Tibial artery (tissue), 4 donors: ENCODE data around the gene ODC1.

Source experiments
- DNase-seq, 2 donors: peaks; one replicate each; pipeline ENCODE4 v3.0.0-alpha.2; 2019
- H3K27ac ChIP-seq, 2 donors: fragments of 200-600 bp; sonication (generic) in 1 of 2; 1 replicate in 1 of 2; 2 replicates in 1 of 2; pipeline ENCODE4 v1.5.1; 2018 to 2019; ENCODE audit warnings: mild to moderate bottlenecking in 1 of 2
- H3K27me3 ChIP-seq, 2 donors: fragments of 200-600 bp; sonication (generic) in 1 of 2; one replicate each; pipeline versions ENCODE4 v1.5.1 to v1.6.0; 2016 to 2019
- H3K36me3 ChIP-seq, 3 donors: fragments of 200-600 bp; sonication (generic) in 2 of 3; one replicate each; pipeline ENCODE4 v1.5.1; 2016 to 2019; ENCODE audit warnings: mild to moderate bottlenecking in 2 of 3
- H3K4me1 ChIP-seq, 4 donors: fragments of 200-600 bp; sonication (generic) in 2 of 4; 1 replicate in 3 of 4; 2 replicates in 1 of 4; pipeline ENCODE4 v1.5.1; 2016 to 2019
- H3K4me3 ChIP-seq, 2 donors: fragments of 200-600 bp; sonication (generic) in 1 of 2; 1 replicate in 1 of 2; 2 replicates in 1 of 2; pipeline ENCODE4 v1.5.1; 2018 to 2019; ENCODE audit warnings: mild to moderate bottlenecking in 2 of 2
- H3K9me3 ChIP-seq, 3 donors: fragments of 200-600 bp; sonication (generic) in 1 of 3; one replicate each; pipeline ENCODE4 v1.5.1; 2016 to 2019
- intact Hi-C: fragments of 100-400 bp; cut with DNase I; formaldehyde crosslinking; loops from one replicate; pipeline ENCODE4 v1.15.0; 2023; ENCODE audit warnings: low total_unique reads
- TF ChIP-seq, protein P1 (sequence below), 2 experiments: fragments of 200-600 bp in 1 of 2; fragments of 450-650 bp in 1 of 2; IDR thresholded peaks; one replicate each; pipeline ENCODE4 v1.5.1; 2017 to 2019; ENCODE audit warnings: antibody characterized with exemption in 2 of 2, mild to moderate bottlenecking in 1 of 2, moderate library complexity in 1 of 2

ODC1 gene

DNA sequence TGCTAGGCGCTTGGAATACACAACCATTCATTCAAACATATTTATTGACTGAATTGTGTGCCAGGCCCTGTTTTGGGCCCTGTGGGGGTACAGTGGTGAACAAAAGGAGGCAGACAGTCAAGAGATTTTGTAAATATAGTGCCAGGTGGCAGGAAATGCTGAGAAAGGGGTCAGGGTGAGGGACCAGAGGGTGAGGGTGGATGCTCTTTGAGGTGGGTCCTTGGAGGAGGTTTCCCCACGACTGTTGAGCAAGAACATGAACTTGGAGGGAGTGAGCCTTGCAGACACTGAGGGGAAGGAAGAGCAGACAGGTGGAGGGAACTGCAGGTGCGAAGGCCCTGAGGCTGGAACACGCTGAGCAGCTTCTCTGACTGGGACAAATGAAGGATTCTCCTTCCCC, 40.7 kb downstream of the ODC1 start:
- Histone ChIP-seq H3K27me3 (no peaks in the 10 kb centered on the region), H3K9me3 (no peaks in the 10 kb centered on the region), H3K36me3 (no peaks in the 10 kb centered on the region), H3K4me3 (no peak overlapping the region), H3K4me1 (peaks cover 12 to 58% (median 51%) of the 10 kb centered on the region in 4 donors), H3K27ac (peak overlapping the region in 1 of 2 donors; percentile 3)
- intact Hi-C loops, result loop anchor here (5.0 kb wide), 2 partner anchors 120 to 285 kb away; partner anchors contain the start of gene RRM2
- TF ChIP-seq, protein P1, sequence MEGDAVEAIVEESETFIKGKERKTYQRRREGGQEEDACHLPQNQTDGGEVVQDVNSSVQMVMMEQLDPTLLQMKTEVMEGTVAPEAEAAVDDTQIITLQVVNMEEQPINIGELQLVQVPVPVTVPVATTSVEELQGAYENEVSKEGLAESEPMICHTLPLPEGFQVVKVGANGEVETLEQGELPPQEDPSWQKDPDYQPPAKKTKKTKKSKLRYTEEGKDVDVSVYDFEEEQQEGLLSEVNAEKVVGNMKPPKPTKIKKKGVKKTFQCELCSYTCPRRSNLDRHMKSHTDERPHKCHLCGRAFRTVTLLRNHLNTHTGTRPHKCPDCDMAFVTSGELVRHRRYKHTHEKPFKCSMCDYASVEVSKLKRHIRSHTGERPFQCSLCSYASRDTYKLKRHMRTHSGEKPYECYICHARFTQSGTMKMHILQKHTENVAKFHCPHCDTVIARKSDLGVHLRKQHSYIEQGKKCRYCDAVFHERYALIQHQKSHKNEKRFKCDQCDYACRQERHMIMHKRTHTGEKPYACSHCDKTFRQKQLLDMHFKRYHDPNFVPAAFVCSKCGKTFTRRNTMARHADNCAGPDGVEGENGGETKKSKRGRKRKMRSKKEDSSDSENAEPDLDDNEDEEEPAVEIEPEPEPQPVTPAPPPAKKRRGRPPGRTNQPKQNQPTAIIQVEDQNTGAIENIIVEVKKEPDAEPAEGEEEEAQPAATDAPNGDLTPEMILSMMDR (IDR thresholded peaks at IDR 0.05), result no peak
- DNase-seq, result no peak

DNA sequence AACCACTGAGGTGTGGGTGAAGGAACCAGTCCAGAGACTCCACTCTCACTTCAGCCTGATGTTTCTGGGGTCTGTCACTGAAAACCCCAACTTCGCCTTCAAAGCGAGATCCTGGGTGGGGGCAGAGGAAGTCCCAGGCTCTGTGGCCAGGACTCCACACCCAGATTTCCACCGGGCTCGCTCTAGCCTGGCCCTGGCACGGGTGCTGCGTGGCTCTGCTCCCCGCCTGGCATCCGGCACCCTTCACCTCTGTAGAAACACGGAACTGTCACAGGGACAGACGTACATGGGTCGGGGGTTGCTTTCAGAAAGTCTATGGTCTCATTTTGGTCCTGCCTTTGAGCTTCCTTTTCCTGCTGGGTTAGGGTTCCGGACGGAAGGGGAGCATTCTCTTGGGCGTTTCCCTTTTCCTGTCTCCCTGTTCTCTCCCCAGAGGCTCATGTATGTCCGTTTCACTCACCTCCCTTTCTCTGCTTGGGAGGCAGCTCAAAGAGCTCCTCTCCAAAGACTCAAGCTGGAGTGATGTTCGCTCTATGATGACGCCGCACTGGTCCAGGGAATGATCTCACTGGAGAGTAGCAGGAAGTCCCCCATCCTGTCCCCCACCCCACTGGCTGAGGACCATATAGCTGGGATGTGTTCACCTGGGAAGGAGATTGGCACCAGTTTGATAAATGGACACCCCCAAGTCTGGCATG, 41.5 kb downstream of the ODC1 start:
- H3K4me3 ChIP-seq, result no peak overlapping the region
- no peaks in the 10 kb centered on the region for H3K36me3 ChIP-seq
- H3K27ac ChIP-seq, result peak overlapping the region; percentile 74 to 81
- TF ChIP-seq, protein P1 (IDR thresholded peaks at IDR 0.05), result no peak
- no peaks in the 10 kb centered on the region for H3K9me3 ChIP-seq
- H3K27me3 ChIP-seq, result no peaks in the 10 kb centered on the region
- no peak for DNase-seq
- peaks cover 12 to 58% (median 51%) of the 10 kb centered on the region in 4 donors for H3K4me1 ChIP-seq
- intact Hi-C loops, result loop anchor here (5.0 kb wide), 2 partner anchors 119 to 284 kb away; partner anchors contain the start of gene RRM2

DNA sequence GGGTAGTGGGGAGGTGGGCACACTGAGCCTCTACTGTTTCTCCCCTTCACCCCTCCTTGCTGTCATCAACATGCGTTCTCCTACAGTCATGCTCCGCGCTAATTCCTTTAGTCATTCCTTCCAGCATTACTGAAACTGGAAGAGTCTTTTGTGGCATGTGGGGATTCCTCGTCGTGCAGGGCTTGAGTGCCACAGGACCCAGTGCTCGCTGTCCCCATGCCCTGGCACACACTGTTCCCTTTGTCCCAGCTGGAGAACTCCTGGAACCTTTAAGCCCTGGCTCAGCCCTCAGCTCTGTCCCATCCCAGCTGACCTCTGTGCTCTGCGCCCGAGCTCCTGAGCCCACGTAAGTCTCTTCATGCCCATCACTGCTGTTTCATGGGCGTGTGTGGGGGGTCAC, 42.1 kb downstream of the ODC1 start:
- DNase-seq, result peak in 1 of 2 donors; percentile 83
- Histone ChIP-seq H3K4me1 (peaks cover 12 to 58% (median 51%) of the 10 kb centered on the region in 4 donors), H3K27me3 (no peaks in the 10 kb centered on the region), H3K36me3 (no peaks in the 10 kb centered on the region), H3K27ac (peak overlapping the region; percentile 74 to 81), H3K4me3 (peak overlapping the region in 1 of 2 donors; percentile 31), H3K9me3 (no peaks in the 10 kb centered on the region)
- TF ChIP-seq, protein P1 (IDR thresholded peaks at IDR 0.05), result no peak
- intact Hi-C loops, result loop anchor here (5.0 kb wide), 2 partner anchors 119 to 284 kb away; partner anchors contain the start of gene RRM2

DNA sequence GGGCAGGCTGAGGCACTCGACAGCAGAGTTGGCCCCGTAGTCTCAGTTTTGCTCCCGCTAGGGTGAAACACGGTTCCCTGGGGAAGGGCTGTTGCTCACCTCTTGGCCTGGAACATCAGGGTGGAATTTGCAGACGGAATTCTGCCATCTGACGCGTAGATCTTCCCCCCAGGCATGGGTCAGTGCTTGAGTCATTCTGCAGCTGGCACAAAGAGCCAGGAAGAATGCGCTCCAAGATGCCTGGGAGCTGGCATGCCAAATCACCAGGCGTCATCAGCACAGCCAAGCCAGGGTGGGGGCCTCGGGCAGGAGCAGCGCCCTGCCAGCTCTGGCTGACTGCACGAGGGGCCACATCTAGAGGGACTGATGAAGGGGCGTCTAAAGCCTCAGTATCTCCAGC, 42.7 kb downstream of the ODC1 start:
- H3K27me3 ChIP-seq, result no peaks in the 10 kb centered on the region
- TF ChIP-seq, protein P1 (IDR thresholded peaks at IDR 0.05), result no peak
- peaks cover 12 to 58% (median 51%) of the 10 kb centered on the region in 4 donors for H3K4me1 ChIP-seq
- H3K27ac ChIP-seq, result peak overlapping the region; percentile 74 to 81
- no peaks in the 10 kb centered on the region for H3K36me3 ChIP-seq
- H3K9me3 ChIP-seq, result no peaks in the 10 kb centered on the region
- peak; percentile 79 to 97 for DNase-seq
- intact Hi-C loops, result loop anchor here (5.0 kb wide), 2 partner anchors 118 to 283 kb away; partner anchors contain the start of gene RRM2
- peak overlapping the region; percentile 20 to 31 for H3K4me3 ChIP-seq

DNA sequence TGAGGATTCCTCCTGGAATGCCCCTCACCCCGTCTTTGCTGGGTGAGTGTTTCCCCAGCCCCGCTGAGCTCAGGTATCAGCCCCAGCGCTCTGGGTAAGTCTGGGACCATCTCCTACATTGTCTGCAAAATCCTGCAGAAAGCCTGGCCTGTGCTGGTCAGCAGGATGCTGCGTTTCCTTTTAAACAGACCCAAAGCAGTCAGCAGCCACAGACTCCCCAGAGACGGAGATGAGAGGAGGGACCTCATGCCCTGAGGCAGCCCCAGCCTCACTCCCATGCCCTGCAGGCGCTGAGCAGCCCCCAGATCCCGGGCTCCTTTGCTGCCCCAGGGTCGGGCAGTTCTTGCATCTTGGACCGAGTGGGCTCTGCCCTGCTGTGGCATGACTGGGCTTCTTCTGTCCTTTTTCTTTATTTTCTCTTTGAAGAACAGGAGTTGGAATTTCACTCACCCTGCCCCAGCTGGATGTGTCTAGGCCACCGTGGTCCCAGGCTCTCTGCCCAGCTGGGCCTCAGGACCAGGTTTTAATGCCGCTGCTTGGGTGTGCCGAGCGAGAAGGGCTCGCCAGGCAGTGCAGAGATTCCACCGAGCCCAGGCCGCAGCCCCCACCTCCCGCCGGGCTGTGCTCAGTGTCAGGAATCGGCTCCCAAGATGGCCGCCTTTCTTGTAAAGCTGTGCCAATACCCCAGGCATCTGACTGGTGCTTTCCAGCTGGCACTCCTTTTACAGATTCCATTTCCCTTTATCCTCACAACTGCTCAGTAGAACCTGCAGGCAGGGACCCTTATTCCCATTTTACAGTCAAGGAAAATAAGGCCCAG, 43.6 kb downstream of the ODC1 start:
- TF ChIP-seq, protein P1 (IDR thresholded peaks at IDR 0.05), result no peak
- Histone ChIP-seq H3K4me3 (peak overlapping the region; percentile 17 to 20), H3K36me3 (no peaks in the 10 kb centered on the region), H3K27ac (peak overlapping the region; percentile 74 to 81), H3K4me1 (peaks cover 12 to 64% (median 51%) of the 10 kb centered on the region in 4 donors), H3K27me3 (no peaks in the 10 kb centered on the region), H3K9me3 (no peaks in the 10 kb centered on the region)
- intact Hi-C loops, result loop anchor here (5.0 kb wide), 2 partner anchors 117 to 282 kb away; partner anchors contain the start of gene RRM2
- DNase-seq, result peak in 1 of 2 donors; percentile 84
